SK-N-SH (cell line): ENCODE measurements around the gene TFEB. TPM values are rescaled to one million over a fixed set of nuclear protein-coding genes. Genes with fewer than 3 reads are reported as not detected.

Source experiments
- CHD2 ChIP-seq: fragments of 150-350 bp; IDR thresholded peaks from 2 replicates; pipeline ENCODE4 v1.6.1; 2018; ENCODE audit warnings: low read length; ENCODE audit not compliant: partially characterized antibody
- CTCF ChIP-seq: fragments of 200-600 bp; sonication (generic); IDR thresholded peaks from 2 replicates; pipeline ENCODE4 v1.6.1; 2017; ENCODE audit warnings: antibody characterized with exemption, mild to moderate bottlenecking, moderate library complexity
- EP300 ChIP-seq, 2 experiments: IDR thresholded peaks; 2 replicates each; pipeline versions ENCODE4 v1.4.0 to v1.6.1; 2012; ENCODE audit warnings: borderline replicate concordance in 1 of 2, low read depth in 1 of 2, low read length in 1 of 2
- FOXJ3 ChIP-seq: sonication (generic); formaldehyde crosslinking; IDR thresholded peaks from 2 replicates; pipeline ENCODE4 v1.5.1; 2020; ENCODE audit warnings: mild to moderate bottlenecking, missing genetic modification reagents
- FOXM1 ChIP-seq: IDR thresholded peaks from 2 replicates; pipeline ENCODE4 v1.4.0; 2012; ENCODE audit warnings: low read depth, mild to moderate bottlenecking
- JUND ChIP-seq: IDR thresholded peaks from 2 replicates; pipeline ENCODE4 v1.4.0; 2012
- POLR2AphosphoS5 ChIP-seq: IDR thresholded peaks from 2 replicates; pipeline ENCODE4 v1.6.1; 2012; ENCODE audit warnings: low read depth, low read length
- RAD21 ChIP-seq: IDR thresholded peaks from 2 replicates; pipeline ENCODE4 v1.6.1; 2012; ENCODE audit warnings: mild to moderate bottlenecking, low read length
- RFX5 ChIP-seq: IDR thresholded peaks from 2 replicates; pipeline ENCODE4 v1.6.1; 2012; ENCODE audit warnings: mild to moderate bottlenecking, improper control_type of control experiment, low read length
- TAF1 ChIP-seq: IDR thresholded peaks from 2 replicates; pipeline ENCODE4 v1.6.1; 2012; ENCODE audit warnings: low read depth, mild to moderate bottlenecking, low read length, moderate library complexity, borderline replicate concordance
- TCF12 ChIP-seq: IDR thresholded peaks from 2 replicates; pipeline ENCODE4 v1.4.0; 2012
- USF1 ChIP-seq: IDR thresholded peaks from 2 replicates; pipeline ENCODE4 v1.4.0; 2012; ENCODE audit warnings: low read depth, borderline replicate concordance
- polyA plus RNA-seq, 3 experiments: library from polyadenylated mRNA; depleted of rRNA; stranded (reverse); fragments of >200 nt; gene quantifications; 2 replicates each; pipeline ENCODE4 v1.2.3, GENCODE V29; 2012
- TF ChIP-seq, protein P1 (sequence below): IDR thresholded peaks from 2 replicates; pipeline ENCODE4; 2012
- TF ChIP-seq, protein P2 (sequence below): IDR thresholded peaks from 2 replicates; pipeline ENCODE4 v1.4.0; 2012; ENCODE audit warnings: low read depth, borderline replicate concordance

The TFEB gene
- polyA plus RNA-seq, 1 of the 3 experiments (the other 2 are of a cell fraction) = 6.2 TPM

DNA sequence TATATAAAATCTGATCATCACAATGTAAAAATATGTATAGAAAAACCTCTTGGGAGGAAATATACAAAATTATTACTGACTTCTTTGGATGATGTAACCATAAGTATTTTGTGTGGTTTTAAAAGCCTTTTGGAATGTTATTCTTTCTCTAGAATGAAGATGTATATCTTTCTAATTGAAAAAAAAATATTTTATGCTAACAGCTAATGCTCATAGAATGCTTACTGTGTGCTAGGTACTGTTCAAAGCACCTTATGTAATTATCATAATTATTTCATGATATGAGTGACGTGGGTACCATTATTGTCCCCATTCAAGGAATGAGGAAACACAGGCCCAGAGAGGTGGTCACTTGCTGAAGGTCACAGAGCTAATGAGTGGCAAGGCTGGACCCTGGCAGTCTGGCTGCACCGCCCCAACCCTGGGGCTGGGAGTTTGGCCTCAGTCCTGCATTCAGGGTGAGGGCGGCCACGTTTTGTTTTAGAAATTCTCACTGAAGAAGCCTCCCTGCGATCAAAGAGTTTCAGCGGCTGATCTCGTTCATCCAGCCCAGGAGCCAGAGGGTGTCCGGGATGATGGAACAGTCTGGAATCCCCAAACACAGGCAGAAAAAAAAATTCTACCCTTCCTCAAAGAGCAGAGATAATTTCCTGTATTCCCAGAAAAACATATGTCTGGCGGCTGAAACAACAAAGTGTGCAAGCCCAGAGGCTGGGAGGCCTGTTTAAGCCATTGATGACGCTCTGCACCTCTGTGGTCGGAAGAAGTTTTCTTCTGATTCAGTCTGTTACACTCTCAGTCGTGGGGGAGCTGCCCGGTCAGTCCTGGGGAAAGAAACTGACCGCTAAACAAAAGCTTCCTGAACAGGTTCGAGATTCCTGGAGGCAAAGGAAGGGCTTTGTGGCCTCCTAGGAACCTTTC, 37.3 kb downstream of the TFEB start (continued):
- TF ChIP-seq, protein P1, sequence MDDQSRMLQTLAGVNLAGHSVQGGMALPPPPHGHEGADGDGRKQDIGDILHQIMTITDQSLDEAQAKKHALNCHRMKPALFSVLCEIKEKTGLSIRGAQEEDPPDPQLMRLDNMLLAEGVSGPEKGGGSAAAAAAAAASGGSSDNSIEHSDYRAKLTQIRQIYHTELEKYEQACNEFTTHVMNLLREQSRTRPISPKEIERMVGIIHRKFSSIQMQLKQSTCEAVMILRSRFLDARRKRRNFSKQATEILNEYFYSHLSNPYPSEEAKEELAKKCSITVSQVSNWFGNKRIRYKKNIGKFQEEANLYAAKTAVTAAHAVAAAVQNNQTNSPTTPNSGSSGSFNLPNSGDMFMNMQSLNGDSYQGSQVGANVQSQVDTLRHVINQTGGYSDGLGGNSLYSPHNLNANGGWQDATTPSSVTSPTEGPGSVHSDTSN = peak; percentile 58
- TF ChIP-seq TAF1 = 0 out of 2 replicates have a peak, but pooled peaks have one; percentile 55
- TF ChIP-seq FOXM1 = peak; percentile 61; the same call in 1 of the 2 replicates
- peak in 1 of 2 experiments; percentile 88; a peak in 2 of 4 replicates for TF ChIP-seq EP300 (IDR thresholded peaks at IDR 0.05; ENCODE audit: borderline replicate concordance in 1 of 2, low read depth in 1 of 2, low read length in 1 of 2)
- TF ChIP-seq, protein P2, sequence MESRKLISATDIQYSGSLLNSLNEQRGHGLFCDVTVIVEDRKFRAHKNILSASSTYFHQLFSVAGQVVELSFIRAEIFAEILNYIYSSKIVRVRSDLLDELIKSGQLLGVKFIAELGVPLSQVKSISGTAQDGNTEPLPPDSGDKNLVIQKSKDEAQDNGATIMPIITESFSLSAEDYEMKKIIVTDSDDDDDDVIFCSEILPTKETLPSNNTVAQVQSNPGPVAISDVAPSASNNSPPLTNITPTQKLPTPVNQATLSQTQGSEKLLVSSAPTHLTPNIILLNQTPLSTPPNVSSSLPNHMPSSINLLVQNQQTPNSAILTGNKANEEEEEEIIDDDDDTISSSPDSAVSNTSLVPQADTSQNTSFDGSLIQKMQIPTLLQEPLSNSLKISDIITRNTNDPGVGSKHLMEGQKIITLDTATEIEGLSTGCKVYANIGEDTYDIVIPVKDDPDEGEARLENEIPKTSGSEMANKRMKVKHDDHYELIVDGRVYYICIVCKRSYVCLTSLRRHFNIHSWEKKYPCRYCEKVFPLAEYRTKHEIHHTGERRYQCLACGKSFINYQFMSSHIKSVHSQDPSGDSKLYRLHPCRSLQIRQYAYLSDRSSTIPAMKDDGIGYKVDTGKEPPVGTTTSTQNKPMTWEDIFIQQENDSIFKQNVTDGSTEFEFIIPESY = no peak
- TF ChIP-seq RAD21 = no peak
- TF ChIP-seq CHD2 = no peak
- peak; percentile 75; the same call in 1 of the 2 replicates for TF ChIP-seq POLR2AphosphoS5
- TF ChIP-seq TCF12 = peak; percentile 93
- TF ChIP-seq RFX5 = no peak
- TF ChIP-seq USF1 = no peak
- TF ChIP-seq CTCF = no peak
- TF ChIP-seq FOXJ3 (CRISPR knock-in tag) = no peak
- peak; percentile 66; the same call in 1 of the 2 replicates for TF ChIP-seq JUND
- TF ChIP-seq, all 33 proteins: peak for 12
